GM21737 (cell line): ENCODE results near the gene INTS4.
"Not testable (repeated sequence)": the region's sequence is repeated elsewhere in the genome, so short reads cannot be mapped to it uniquely, and the experiment has no call there.

Experiments used
- ATAC-seq: cut with Tn5 transposase; IDR thresholded peaks from one replicate; pipeline ENCODE4 v1.9.1; 2021; ENCODE audit warnings: mild to moderate bottlenecking, moderate library complexity; ENCODE audit not compliant: unreplicated experiment

The INTS4 gene

GRCh38 chr11:77994434-77995362 lies at the start of gene INTS4:
Gene INTS4, minus strand, starts transcription at chr11:77994668. Its CDS starts 25 bp downstream, at chr11:77994643.
- peak; percentile 98 for ATAC-seq

- ATAC-seq: no peak
These were observed 47.5 kb upstream of the INTS4 start for GRCh38 chr11:78041843-78042440.

- not testable (repeated sequence) for ATAC-seq
These were observed 46.9 kb upstream of the INTS4 start for GRCh38 chr11:78041380-78041719.

- ATAC-seq: no peak
These were observed 46.4 kb upstream of the INTS4 start for GRCh38 chr11:78040691-78041379.

GRCh38 chr11:78039919-78040671 lies 45.6 kb upstream of the INTS4 start:
- ATAC-seq: no peak

- ATAC-seq: no peak
These were observed 45.0 kb upstream of the INTS4 start for GRCh38 chr11:78039391-78039918.

- ATAC-seq: no peak
These were observed 44.3 kb upstream of the INTS4 start for GRCh38 chr11:78038697-78039313.

- no peak for ATAC-seq
These were observed 43.6 kb upstream of the INTS4 start for GRCh38 chr11:78037825-78038620.

- no peak for ATAC-seq
These were observed 42.6 kb upstream of the INTS4 start for GRCh38 chr11:78037056-78037455.

GRCh38 chr11:78036313-78036712 lies 41.8 kb upstream of the INTS4 start:
- no peak for ATAC-seq

- no peak for ATAC-seq
These were observed 40.2 kb upstream of the INTS4 start for GRCh38 chr11:78034623-78035022.

- ATAC-seq: no peak
These were observed 38.6 kb upstream of the INTS4 start for GRCh38 chr11:78033040-78033439.

GRCh38 chr11:78032090-78032489 lies 37.6 kb upstream of the INTS4 start:
- no peak for ATAC-seq

- ATAC-seq: no peak
These were observed 37.2 kb upstream of the INTS4 start for GRCh38 chr11:78031629-78032028.

- ATAC-seq: no peak
These were observed 36.2 kb upstream of the INTS4 start for GRCh38 chr11:78030429-78031325.

- not testable (repeated sequence) for ATAC-seq
These were observed 34.0 kb upstream of the INTS4 start for GRCh38 chr11:78028423-78028822.

- ATAC-seq: no peak
These were observed 33.3 kb upstream of the INTS4 start for GRCh38 chr11:78027759-78028158.

- no peak for ATAC-seq
These were observed 30.9 kb upstream of the INTS4 start for GRCh38 chr11:78025378-78025777.
